Skeletal muscle tissue (tissue), 4 donors: ENCODE measurements around the gene ENPP6. TPM values are rescaled to one million over a fixed set of nuclear protein-coding genes. Genes with fewer than 3 reads are reported as not detected.

Experiments used
- H3K27ac ChIP-seq: one replicate; pipeline ENCODE4 v1.7.0; 2013; ENCODE audit warnings: mild to moderate bottlenecking, low read depth, low read length, inconsistent platforms
- H3K27me3 ChIP-seq, 3 donors: one replicate each; pipeline ENCODE4 v1.7.0; 2013; ENCODE audit warnings: low read length in 3 of 3; ENCODE audit not compliant: control insufficient read depth in 3 of 3, insufficient read depth in 3 of 3
- H3K36me3 ChIP-seq, 3 donors: one replicate each; pipeline ENCODE4 v1.7.0; 2013; ENCODE audit warnings: low read length in 3 of 3; ENCODE audit not compliant: control insufficient read depth in 3 of 3, insufficient read depth in 3 of 3
- H3K4me1 ChIP-seq, 3 donors: one replicate each; pipeline ENCODE4 v1.7.0; 2013; ENCODE audit warnings: low read length in 3 of 3, mild to moderate bottlenecking in 3 of 3; ENCODE audit not compliant: control insufficient read depth in 3 of 3, insufficient read depth in 3 of 3
- H3K4me3 ChIP-seq, 3 donors: one replicate each; pipeline ENCODE4 v1.7.0; 2013; ENCODE audit warnings: low read length in 3 of 3
- H3K9ac ChIP-seq, 3 donors: one replicate each; pipeline ENCODE4 v1.7.0; 2013; ENCODE audit warnings: low read length in 3 of 3, mild to moderate bottlenecking in 3 of 3, moderate library complexity in 2 of 3, low read depth in 1 of 3
- H3K9me3 ChIP-seq, 3 donors: one replicate each; pipeline ENCODE4 v1.7.0; 2013; ENCODE audit warnings: low read length in 3 of 3; ENCODE audit not compliant: control insufficient read depth in 3 of 3
- total RNA-seq: library from RNA; depleted of rRNA; stranded (reverse); fragments of >200 nt; gene quantifications from one replicate; pipeline ENCODE4 v1.2.3, GENCODE V29; 2014
- donor health status: Osteomylitis.

ENPP6 gene
- total RNA-seq, 1 donor from 2014 or later = 6.3 TPM

- no peak overlapping the region for H3K27ac ChIP-seq
- H3K4me3 ChIP-seq = no peak overlapping the region
- no peaks in the 10 kb centered on the region for H3K4me1 ChIP-seq
- H3K9me3 ChIP-seq = no peaks in the 10 kb centered on the region
- H3K27me3 ChIP-seq = peaks cover 0 to 4% (median 3%) of the 10 kb centered on the region in 3 donors
- no peaks in the 10 kb centered on the region for H3K36me3 ChIP-seq
- H3K9ac ChIP-seq = no peak overlapping the region
These were observed 105.6 kb downstream of the ENPP6 start for GRCh38 chr4:184112006-184112550.

- Histone ChIP-seq H3K27ac (no peak overlapping the region), H3K36me3 (no peaks in the 10 kb centered on the region), H3K4me1 (no peaks in the 10 kb centered on the region), H3K27me3 (peaks cover 0 to 4% (median 3%) of the 10 kb centered on the region in 3 donors), H3K9ac (no peak overlapping the region), H3K4me3 (no peak overlapping the region), H3K9me3 (no peaks in the 10 kb centered on the region)
These were observed 106.3 kb downstream of the ENPP6 start for GRCh38 chr4:184111233-184111832.

- H3K4me3 ChIP-seq = no peak overlapping the region
- no peaks in the 10 kb centered on the region for H3K36me3 ChIP-seq
- H3K9me3 ChIP-seq = no peaks in the 10 kb centered on the region
- no peak overlapping the region for H3K9ac ChIP-seq
- peaks cover 0 to 4% (median 3%) of the 10 kb centered on the region in 3 donors for H3K27me3 ChIP-seq
- H3K4me1 ChIP-seq = no peaks in the 10 kb centered on the region
- no peak overlapping the region for H3K27ac ChIP-seq
These were observed 107.0 kb downstream of the ENPP6 start for GRCh38 chr4:184110452-184111224.

GRCh38 chr4:184108006-184108501, 109.6 kb downstream of the ENPP6 start:
- Histone ChIP-seq H3K27ac (no peak overlapping the region), H3K36me3 (no peaks in the 10 kb centered on the region), H3K9me3 (no peaks in the 10 kb centered on the region), H3K4me1 (no peaks in the 10 kb centered on the region), H3K4me3 (no peak overlapping the region), H3K27me3 (peaks cover 0 to 4% (median 3%) of the 10 kb centered on the region in 3 donors), H3K9ac (no peak overlapping the region)

GRCh38 chr4:184104419-184105101, 113.1 kb downstream of the ENPP6 start:
- H3K27me3 ChIP-seq = no peaks in the 10 kb centered on the region
- H3K9me3 ChIP-seq = no peaks in the 10 kb centered on the region
- H3K4me1 ChIP-seq = no peaks in the 10 kb centered on the region
- H3K9ac ChIP-seq = no peak overlapping the region
- no peak overlapping the region for H3K27ac ChIP-seq
- no peaks in the 10 kb centered on the region for H3K36me3 ChIP-seq
- no peak overlapping the region for H3K4me3 ChIP-seq

GRCh38 chr4:184103527-184104264, 114.0 kb downstream of the ENPP6 start:
- Histone ChIP-seq H3K4me3 (no peak overlapping the region), H3K27ac (no peak overlapping the region), H3K9me3 (no peaks in the 10 kb centered on the region)

GRCh38 chr4:184102927-184103326, 114.7 kb downstream of the ENPP6 start:
- H3K27me3 ChIP-seq = no peaks in the 10 kb centered on the region
- no peak overlapping the region for H3K4me3 ChIP-seq
- no peaks in the 10 kb centered on the region for H3K9me3 ChIP-seq
- H3K4me1 ChIP-seq = no peaks in the 10 kb centered on the region
- no peak overlapping the region for H3K9ac ChIP-seq
- H3K36me3 ChIP-seq = no peaks in the 10 kb centered on the region
- no peak overlapping the region for H3K27ac ChIP-seq

More at GRCh38 chr4:184103527-184104264, 114.0 kb downstream of the ENPP6 start:
- Histone ChIP-seq H3K4me1 (no peaks in the 10 kb centered on the region), H3K27me3 (no peaks in the 10 kb centered on the region), H3K9ac (no peak overlapping the region), H3K36me3 (no peaks in the 10 kb centered on the region)

GRCh38 chr4:184102488-184102887, 115.2 kb downstream of the ENPP6 start:
- no peak overlapping the region for H3K27ac ChIP-seq
- no peaks in the 10 kb centered on the region for H3K9me3 ChIP-seq
- H3K4me3 ChIP-seq = no peak overlapping the region
- H3K4me1 ChIP-seq = peaks cover 0 to under 1% (median 0%) of the 10 kb centered on the region in 3 donors
- H3K36me3 ChIP-seq = no peaks in the 10 kb centered on the region
- H3K27me3 ChIP-seq = peaks cover 0 to 3% (median 0%) of the 10 kb centered on the region in 3 donors
- H3K9ac ChIP-seq = no peak overlapping the region

GRCh38 chr4:184101711-184102110, 116.0 kb downstream of the ENPP6 start:
- Histone ChIP-seq H3K9ac (no peak overlapping the region), H3K4me3 (no peak overlapping the region), H3K4me1 (peaks cover 2 to 8% (median 4%) of the 10 kb centered on the region in 3 donors), H3K27me3 (peaks cover 0 to 10% (median 3%) of the 10 kb centered on the region in 3 donors), H3K27ac (no peak overlapping the region), H3K36me3 (no peaks in the 10 kb centered on the region), H3K9me3 (no peaks in the 10 kb centered on the region)
